GM19467 (cell line): ENCODE data around the gene MTERF2.
"Not testable (repeated sequence)": the region's sequence is repeated elsewhere in the genome, so short reads cannot be mapped to it uniquely, and the experiment has no call there.

Experiments
- ATAC-seq: cut with Tn5 transposase; IDR thresholded peaks from one replicate; pipeline ENCODE4 v1.9.1; 2021; ENCODE audit warnings: mild to moderate bottlenecking, moderate library complexity; ENCODE audit not compliant: unreplicated experiment

The MTERF2 gene

GRCh38 chr12:106986625-106987389 lies at the start of gene MTERF2:
Gene MTERF2 (minus strand): TSS chr12:106987146. CDS start chr12:106978714, 8,432 bp downstream.
- ATAC-seq = peak; percentile 94

- no peak for ATAC-seq
These were observed 48.8 kb upstream of the MTERF2 start for GRCh38 chr12:107035733-107036132.

- no peak for ATAC-seq
These were observed 47.1 kb upstream of the MTERF2 start for GRCh38 chr12:107033758-107034739.

GRCh38 chr12:107032266-107032665 lies 45.3 kb upstream of the MTERF2 start:
- ATAC-seq = no peak

GRCh38 chr12:107031061-107031460 lies 44.1 kb upstream of the MTERF2 start:
- no peak for ATAC-seq

- no peak for ATAC-seq
These were observed 42.1 kb upstream of the MTERF2 start for GRCh38 chr12:107029081-107029480.

GRCh38 chr12:107027636-107028053 lies 40.7 kb upstream of the MTERF2 start:
- ATAC-seq = no peak

- no peak for ATAC-seq
These were observed 40.1 kb upstream of the MTERF2 start for GRCh38 chr12:107026806-107027635.

GRCh38 chr12:107026356-107026755 lies 39.4 kb upstream of the MTERF2 start:
- ATAC-seq = not testable (repeated sequence)

- ATAC-seq = no peak
These were observed 38.7 kb upstream of the MTERF2 start for GRCh38 chr12:107025671-107026070.

- ATAC-seq = no peak
These were observed 32.6 kb upstream of the MTERF2 start for GRCh38 chr12:107019546-107019945.

- ATAC-seq = no peak
These were observed 30.1 kb upstream of the MTERF2 start for GRCh38 chr12:107017042-107017441.

- no peak for ATAC-seq
These were observed 27.1 kb upstream of the MTERF2 start for GRCh38 chr12:107014055-107014454.

GRCh38 chr12:107012736-107013425 lies 25.9 kb upstream of the MTERF2 start:
- no peak for ATAC-seq

- ATAC-seq = no peak
These were observed 24.6 kb upstream of the MTERF2 start for GRCh38 chr12:107011519-107011918.

- ATAC-seq = no peak
These were observed 20.5 kb upstream of the MTERF2 start for GRCh38 chr12:107007411-107007810.

GRCh38 chr12:107002665-107003064 lies 15.7 kb upstream of the MTERF2 start:
- ATAC-seq = not testable (repeated sequence)

- ATAC-seq = no peak
These were observed 12.5 kb upstream of the MTERF2 start for GRCh38 chr12:106999446-106999845.

- ATAC-seq = no peak
These were observed 11.0 kb upstream of the MTERF2 start for GRCh38 chr12:106997916-106998315.

- not testable (repeated sequence) for ATAC-seq
These were observed 9.2 kb upstream of the MTERF2 start for GRCh38 chr12:106996102-106996501.
